ENCODE data around the gene S100PBP. TPM values are rescaled to one million over a fixed set of nuclear protein-coding genes. Genes with fewer than 3 reads are reported as not detected.

The S100PBP gene
- total RNA-seq, 2 donors from 2014 or later, result 15.6 to 27.0 TPM

DNA sequence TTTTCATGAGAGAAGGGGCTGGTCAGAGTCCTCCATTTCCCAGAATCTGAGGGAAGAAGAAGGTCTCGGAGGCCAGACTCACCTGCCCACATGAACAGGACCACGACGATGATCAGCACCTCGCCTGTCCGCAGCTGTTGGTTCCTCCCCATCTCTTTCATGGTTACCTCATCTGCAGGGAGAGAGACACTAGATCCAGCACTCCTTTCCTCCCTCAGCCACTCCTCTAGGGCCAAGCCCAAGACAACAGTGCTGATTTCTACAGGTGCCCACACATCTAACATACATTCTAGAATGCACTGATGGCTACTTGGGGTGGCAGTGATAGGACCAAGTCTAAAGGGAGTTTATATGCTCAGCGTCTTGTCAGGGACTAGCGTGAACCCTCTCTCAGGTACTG is 50.2 kb downstream of the S100PBP start:
- 89 to 90% methylated on average over 7 of the region's 7 CpGs for WGBS, 2 donors
- peaks cover 11% of the 10 kb centered on the region for H3K4me1 ChIP-seq
- no peaks in the 10 kb centered on the region for H3K27me3 ChIP-seq
- DNase-seq (no peak), ATAC-seq (no peak)
- H3K9me3 ChIP-seq, result no peaks in the 10 kb centered on the region
- no peak for TF ChIP-seq POLR2A (IDR thresholded peaks at IDR 0.05)
- TF ChIP-seq, protein P1, sequence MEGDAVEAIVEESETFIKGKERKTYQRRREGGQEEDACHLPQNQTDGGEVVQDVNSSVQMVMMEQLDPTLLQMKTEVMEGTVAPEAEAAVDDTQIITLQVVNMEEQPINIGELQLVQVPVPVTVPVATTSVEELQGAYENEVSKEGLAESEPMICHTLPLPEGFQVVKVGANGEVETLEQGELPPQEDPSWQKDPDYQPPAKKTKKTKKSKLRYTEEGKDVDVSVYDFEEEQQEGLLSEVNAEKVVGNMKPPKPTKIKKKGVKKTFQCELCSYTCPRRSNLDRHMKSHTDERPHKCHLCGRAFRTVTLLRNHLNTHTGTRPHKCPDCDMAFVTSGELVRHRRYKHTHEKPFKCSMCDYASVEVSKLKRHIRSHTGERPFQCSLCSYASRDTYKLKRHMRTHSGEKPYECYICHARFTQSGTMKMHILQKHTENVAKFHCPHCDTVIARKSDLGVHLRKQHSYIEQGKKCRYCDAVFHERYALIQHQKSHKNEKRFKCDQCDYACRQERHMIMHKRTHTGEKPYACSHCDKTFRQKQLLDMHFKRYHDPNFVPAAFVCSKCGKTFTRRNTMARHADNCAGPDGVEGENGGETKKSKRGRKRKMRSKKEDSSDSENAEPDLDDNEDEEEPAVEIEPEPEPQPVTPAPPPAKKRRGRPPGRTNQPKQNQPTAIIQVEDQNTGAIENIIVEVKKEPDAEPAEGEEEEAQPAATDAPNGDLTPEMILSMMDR (IDR thresholded peaks at IDR 0.05), result no peak
- no peak overlapping the region for H3K4me3 ChIP-seq
- intact Hi-C loops (cut with DNase I), result no loop called here
- no peak overlapping the region for H3K27ac ChIP-seq
- H3K36me3 ChIP-seq (replicated peaks in 1 of 2; ENCODE audit: insufficient read depth in 1 of 2, low read depth in 2 of 2), result no peaks in the 10 kb centered on the region

GRCh38 chr1:32868085-32868484 is 50.6 kb downstream of the S100PBP start:
- 89 to 92% methylated on average over 13 of the region's 13 CpGs for WGBS, 2 donors
- peaks cover 11% of the 10 kb centered on the region for H3K4me1 ChIP-seq
- intact Hi-C loops (cut with DNase I), result no loop called here
- no peak overlapping the region for H3K4me3 ChIP-seq
- no peak for DNase-seq
- H3K27me3 ChIP-seq, result no peaks in the 10 kb centered on the region
- no peak for ATAC-seq
- H3K36me3 ChIP-seq (replicated peaks in 1 of 2; ENCODE audit: insufficient read depth in 1 of 2, low read depth in 2 of 2), result no peaks in the 10 kb centered on the region
- no peaks in the 10 kb centered on the region for H3K9me3 ChIP-seq
- no peak overlapping the region for H3K27ac ChIP-seq
- TF ChIP-seq, protein P1 (IDR thresholded peaks at IDR 0.05), result no peak
- no peak for TF ChIP-seq POLR2A (IDR thresholded peaks at IDR 0.05)

DNA sequence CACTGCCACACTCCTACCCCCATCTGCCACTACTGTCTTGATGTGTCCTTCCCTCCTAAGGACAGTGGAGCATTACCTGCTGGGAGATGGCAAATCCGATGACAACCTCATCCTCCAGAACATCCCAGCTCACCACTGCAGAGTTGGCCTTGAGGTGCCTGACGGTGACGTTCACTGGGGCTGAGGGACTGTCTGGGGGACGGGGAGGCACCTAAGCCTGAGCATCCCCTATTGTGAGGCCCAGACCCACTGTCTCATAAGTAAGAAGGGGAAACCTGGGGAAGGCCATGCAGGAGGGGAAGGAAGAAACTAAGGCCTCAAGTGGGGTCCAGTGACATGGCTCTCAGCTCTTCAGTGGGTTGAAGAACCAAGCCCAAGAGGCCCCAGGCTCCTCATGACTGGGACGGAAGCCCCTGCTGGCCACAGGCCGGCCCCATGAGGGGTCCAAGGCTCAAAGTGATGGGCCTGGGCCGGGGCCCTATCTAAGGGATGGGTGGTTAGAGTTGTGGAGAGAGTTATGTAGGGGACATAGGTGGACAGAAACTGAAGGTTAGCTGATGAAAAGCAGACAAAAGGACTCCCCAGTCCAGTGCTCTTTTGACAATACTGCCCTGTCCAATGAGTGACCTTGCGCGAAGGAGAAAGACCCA is 51.5 kb downstream of the S100PBP start:
- DNase-seq (no peak), ATAC-seq (no peak)
- Histone ChIP-seq H3K27me3 (no peaks in the 10 kb centered on the region), H3K4me3 (no peak overlapping the region), H3K36me3 (replicated peaks in 1 of 2; ENCODE audit: insufficient read depth in 1 of 2, low read depth in 2 of 2) (no peaks in the 10 kb centered on the region), H3K27ac (no peak overlapping the region), H3K9me3 (no peaks in the 10 kb centered on the region), H3K4me1 (peaks cover 11% of the 10 kb centered on the region)
- TF ChIP-seq, protein P1 (IDR thresholded peaks at IDR 0.05), result no peak
- TF ChIP-seq POLR2A (IDR thresholded peaks at IDR 0.05), result no peak
- intact Hi-C loops (cut with DNase I), result no loop called here
- 75 to 88% methylated on average over 9 of the region's 9 CpGs for WGBS, 2 donors

DNA sequence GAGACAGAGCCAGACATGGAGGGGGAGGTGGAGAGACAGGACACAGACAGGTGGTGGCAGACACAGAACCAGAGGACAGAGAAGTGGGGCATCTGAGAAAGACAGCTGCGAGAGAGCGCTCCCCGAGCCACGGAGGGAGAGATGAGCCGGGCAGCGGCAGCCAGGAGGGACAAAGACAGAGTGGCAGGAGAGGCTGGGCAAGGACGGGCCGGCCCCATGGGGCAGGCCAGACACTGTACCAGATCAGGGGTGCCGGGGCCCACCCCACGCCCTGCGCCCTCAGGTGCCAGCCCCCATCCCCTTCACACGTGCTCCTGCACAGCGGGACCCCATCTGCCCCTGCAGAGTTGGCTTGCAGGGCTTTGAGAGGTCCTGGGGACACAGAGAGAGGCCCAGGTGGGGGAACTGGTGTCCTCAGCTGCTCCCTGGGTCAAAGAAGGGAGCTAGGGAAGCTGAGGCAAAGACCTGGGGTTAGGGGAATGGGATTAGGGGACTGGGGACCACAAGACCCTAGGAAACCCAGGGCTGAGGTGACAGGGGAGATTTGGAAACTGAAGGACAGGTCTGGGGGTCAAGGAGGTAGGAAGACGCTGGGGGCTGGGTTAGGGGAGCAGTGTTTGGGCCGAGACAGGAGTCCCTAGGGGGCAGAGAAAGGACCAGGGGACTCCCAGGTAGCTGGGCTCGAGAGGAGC is 52.6 kb downstream of the S100PBP start:
- 68% methylated on average over 15 to 16 of the region's 16 CpGs for WGBS, 2 donors
- H3K36me3 ChIP-seq (replicated peaks in 1 of 2; ENCODE audit: insufficient read depth in 1 of 2, low read depth in 2 of 2), result no peaks in the 10 kb centered on the region
- DNase-seq (no peak), ATAC-seq (no peak)
- intact Hi-C loops (cut with DNase I), result loop anchor here (10.0 kb wide), 1 partner anchor 155 kb away; no protein-coding TSS in a partner anchor
- no peak for TF ChIP-seq POLR2A (IDR thresholded peaks at IDR 0.05)
- TF ChIP-seq, protein P1 (IDR thresholded peaks at IDR 0.05), result no peak
- H3K4me3 ChIP-seq, result no peak overlapping the region
- peaks cover 11% of the 10 kb centered on the region for H3K4me1 ChIP-seq
- no peaks in the 10 kb centered on the region for H3K27me3 ChIP-seq
- H3K9me3 ChIP-seq, result no peaks in the 10 kb centered on the region
- H3K27ac ChIP-seq, result no peak overlapping the region
